Dermis microvascular lymphatic vessel endothelial cell (primary cell): ENCODE results near the gene FBXL17. TPM values are rescaled to one million over a fixed set of nuclear protein-coding genes. Genes with fewer than 3 reads are reported as not detected.

Experiments
- DNase-seq, 2 donors: peaks; one replicate each; pipeline versions ENCODE4 v3.0.0 to v3.0.0-alpha.2; 2010; ENCODE audit warnings: low read depth in 2 of 2
- total RNA-seq: library from RNA; depleted of rRNA; stranded (reverse); fragments of >200 nt; gene quantifications from 2 replicates; pipeline ENCODE4 v1.2.1, GENCODE V29; 2014

Gene FBXL17
- total RNA-seq, 1 donor from 2014 or later, result 4.7 TPM

GRCh38 chr5:107955321-107955720 lies 426.6 kb downstream of the FBXL17 start:
- DNase-seq, result no peak

DNA sequence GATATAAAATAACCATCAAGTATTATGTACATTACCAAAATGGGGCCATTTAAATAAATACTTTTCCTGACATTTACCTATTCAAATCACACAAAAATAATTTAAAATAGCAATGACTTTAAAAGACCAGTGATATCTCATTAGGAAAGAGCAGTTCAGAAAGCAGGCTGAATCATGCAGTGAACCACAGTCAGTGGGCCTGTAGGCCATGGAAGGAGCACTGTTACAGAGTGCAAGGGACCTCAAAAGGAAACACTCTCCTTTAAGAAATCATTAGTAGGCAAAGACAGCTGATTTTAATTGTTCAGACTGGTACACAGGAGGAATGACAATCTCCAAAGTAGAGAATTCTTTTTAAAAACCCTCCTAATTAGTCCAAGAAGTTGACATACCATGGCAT lies 427.6 kb downstream of the FBXL17 start:
- DNase-seq, result no peak

- DNase-seq, result no peak
Observed at GRCh38 chr5:107952450-107952849, 429.4 kb downstream of the FBXL17 start.

- no peak for DNase-seq
Observed at GRCh38 chr5:107951309-107951708, 430.6 kb downstream of the FBXL17 start.

- DNase-seq, result no peak
Observed at GRCh38 chr5:107950776-107951175, 431.1 kb downstream of the FBXL17 start.

DNA sequence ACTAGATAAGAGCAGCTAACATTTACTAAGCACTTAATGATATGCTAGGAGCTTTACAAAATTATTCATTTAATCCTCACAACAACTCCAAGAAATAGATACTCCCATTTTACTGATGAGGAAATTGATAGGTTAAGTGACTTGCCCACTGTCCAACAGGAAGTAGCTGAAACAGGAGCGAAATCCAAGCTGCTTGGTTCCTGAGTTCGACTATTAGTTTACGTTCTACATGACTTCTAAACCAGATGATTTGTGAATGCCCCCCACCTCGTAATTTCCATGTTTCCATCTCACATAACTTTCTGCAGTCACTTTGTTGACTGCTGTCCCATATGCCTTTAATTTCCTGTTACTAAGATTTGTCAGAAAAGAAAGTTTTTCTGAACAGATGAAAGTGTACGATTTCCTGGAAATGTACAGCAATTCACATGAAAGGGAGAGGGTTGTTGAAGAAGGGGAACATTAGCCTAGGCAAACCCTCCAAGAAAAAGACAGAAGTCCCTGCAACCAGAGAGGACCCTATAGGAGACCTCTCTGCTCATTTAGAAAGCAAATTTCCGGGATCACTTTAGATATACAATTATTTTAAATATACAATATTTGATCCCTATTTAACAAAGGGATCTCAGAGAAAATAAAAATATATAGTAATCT lies 432.1 kb downstream of the FBXL17 start:
- no peak for DNase-seq

DNA sequence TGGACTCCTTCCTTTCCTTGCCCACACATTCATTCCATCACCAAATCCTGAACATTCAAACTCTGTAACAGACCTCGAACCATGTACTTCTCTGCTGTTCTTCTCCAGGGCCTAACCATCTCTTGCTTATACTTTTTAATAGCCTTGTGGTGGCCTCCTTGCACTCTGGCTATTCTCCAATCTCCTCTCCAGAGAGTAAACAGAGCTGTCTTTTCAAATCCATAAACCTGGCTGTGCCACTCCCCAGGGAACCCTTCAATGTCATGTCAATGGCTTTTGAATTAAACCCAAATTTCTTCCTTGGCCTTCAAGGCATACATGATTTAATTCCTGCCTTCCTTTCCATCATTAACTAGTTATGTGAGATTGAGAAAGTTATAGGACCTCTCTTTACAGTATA lies 433.5 kb downstream of the FBXL17 start:
- no peak for DNase-seq

DNA sequence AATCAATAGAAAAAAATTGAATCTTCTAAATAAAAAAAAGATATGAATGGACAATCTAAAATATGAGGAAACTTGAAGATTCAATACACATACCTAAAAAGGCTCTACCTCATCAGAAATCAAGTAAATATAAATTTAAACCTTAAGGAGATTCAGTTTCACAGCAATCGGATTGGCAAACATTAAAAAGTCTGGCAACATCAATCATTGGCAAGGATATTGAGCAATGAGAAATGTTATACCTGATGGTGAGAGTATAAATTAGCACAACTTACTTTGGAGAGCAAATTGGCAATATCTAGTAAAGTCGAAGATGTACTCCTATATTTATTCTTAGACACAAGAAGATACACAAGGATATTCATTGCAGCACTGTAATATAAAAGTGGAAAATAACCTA lies 436.8 kb downstream of the FBXL17 start:
- DNase-seq, result no peak

DNA sequence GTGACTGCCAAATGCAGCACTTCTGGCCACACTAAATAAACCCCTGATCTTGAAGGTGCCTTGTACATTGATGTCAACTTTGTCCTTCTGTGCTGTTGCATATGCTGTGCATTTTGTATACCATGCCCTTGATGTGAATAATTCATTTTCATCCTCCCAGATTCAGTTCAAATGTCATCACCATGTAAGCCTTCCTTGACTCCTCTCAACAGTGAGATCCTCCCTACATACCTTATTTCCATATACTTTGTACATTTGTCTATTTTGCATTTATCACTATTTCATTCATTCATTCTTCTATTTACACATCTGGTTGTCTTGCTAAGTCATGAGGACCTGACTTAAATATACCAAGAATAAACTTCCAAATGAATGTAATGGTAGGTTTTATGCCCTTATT lies 438.0 kb downstream of the FBXL17 start:
- DNase-seq, result no peak

DNA sequence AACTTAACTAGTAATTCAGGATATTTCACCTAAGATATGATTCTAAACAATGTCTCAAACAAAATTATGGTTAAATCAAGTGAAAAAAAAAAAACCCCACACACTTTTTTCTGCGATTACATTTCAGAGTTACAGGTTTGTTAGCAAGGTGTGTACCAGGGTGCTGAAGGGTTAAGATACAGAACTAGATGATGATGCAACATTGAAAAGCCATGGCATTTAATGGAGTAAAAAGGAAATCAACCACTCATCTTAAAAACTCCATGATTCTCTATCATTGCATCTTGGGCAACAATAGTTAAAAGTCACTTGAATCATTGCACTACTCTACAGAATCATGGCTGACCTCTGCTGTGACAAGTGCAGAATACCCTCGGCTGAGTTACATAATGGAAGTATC lies 440.9 kb downstream of the FBXL17 start:
- DNase-seq, result no peak

- DNase-seq, result no peak
Observed at GRCh38 chr5:107937651-107938355, 444.1 kb downstream of the FBXL17 start.

- no peak for DNase-seq
Observed at GRCh38 chr5:107937204-107937603, 444.7 kb downstream of the FBXL17 start.

GRCh38 chr5:107936515-107936914 lies 445.4 kb downstream of the FBXL17 start:
- DNase-seq, result no peak

- DNase-seq, result no peak
Observed at GRCh38 chr5:107935645-107936044, 446.3 kb downstream of the FBXL17 start.

DNA sequence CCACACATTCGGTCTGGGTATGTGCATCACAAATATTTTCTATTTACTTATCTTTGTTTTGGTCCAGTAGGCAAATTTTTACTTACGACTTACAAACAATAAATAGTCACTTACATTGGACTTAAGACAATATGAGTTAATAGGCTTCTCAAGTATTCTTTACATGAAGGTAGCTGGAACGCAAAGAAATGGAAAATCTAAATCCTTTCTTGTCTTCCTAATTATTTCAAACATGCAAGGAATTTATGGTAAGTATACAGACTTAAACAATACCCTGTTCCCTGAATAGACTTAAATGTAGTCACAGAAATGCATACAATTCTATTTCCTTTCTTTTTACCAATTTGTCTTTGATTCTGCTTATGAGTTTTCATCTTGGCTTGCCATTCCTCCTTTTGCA lies 448.6 kb downstream of the FBXL17 start:
- no peak for DNase-seq

DNA sequence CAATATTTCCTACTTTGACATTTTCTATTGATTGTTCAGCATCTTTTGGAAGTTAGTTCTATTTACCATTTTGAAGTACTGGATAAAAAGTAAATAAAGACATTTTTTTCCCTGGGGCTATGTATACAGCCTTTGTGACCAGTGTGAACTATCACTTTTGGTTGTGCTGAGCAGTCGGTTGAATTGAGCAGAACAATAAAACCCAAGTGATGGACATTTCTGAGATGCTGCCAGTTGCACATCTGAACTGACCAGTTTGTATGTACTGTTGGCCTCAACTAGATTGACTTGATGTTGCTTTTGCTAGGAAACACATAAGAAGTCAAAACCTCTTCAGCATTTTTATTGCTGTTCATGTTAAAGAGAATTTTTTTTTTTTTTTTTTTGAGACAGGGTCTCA lies 451.0 kb downstream of the FBXL17 start:
- no peak for DNase-seq

DNA sequence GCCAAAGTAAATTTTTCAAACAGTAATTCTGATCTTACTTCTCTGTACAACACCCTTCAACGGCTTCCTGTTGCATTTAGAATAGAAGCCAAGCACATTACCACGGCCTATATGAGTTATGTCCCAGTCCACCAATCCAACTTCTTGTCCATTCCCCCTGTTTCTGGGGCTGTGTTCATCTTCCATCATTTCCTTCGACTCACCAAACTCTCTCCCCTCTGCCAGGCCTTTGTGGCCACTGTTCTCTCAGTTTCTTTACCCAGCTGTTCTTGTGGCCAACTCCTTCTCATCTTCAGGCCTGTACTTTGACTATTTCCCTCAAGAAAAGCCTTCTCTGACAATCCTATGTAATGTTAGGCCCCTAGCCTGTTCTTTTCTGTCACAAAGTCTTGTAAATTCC lies 451.8 kb downstream of the FBXL17 start:
- DNase-seq, result no peak

DNA sequence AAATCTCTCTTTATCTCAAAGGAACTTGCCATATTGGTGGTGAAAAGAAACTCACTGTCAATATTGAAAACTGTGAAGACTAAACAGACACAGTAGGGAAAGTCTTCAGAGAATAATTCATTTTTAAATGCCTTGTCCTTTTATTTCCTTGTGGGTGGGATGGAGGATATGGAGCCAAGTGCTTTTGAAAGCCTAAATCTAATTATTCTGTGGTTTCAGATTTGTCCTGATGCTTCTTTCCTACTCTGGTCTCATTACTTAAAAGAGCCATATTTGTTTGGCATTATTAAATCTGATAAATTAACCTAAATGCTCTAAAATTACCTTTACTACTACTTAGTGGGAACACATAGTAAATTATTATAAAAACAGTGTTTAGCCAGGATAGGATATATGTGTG lies 452.8 kb downstream of the FBXL17 start:
- no peak for DNase-seq

DNA sequence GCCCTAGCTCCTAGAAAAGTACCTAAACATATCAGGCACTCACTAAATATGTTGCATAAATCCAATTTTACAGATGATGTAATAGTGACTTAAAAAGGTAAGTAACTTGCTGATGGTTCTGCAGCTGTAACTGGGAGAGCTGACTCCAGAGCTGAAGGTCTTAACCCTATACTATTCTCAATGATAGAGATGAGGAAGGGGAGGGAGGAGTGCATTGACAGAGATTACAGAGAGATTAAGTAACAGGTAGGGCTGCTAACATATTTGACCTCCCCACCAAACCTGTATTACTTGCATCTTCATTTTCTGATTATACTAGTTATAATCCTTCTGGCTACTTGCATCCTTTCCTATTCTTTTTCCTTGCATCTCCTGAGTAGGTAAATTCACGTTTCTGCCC lies 455.8 kb downstream of the FBXL17 start:
- DNase-seq, result no peak

DNA sequence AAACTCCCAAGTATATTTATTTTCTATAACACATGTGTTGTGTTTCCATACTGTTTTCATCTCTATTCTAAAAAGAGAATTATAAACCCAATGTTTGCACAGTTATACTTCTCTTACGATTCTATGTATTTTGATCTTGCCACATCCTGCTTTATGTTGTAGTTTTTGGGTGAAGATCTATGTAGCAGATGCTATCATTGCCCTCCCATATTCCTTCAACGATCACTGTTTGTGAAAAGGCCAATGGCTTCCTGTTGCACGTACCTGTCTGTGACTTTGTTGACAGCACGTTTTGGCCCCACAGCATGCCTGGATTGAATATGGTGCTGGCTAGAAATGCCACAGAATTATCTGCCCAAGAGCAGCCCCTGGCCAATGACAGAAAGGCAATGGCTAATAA lies 456.7 kb downstream of the FBXL17 start:
- DNase-seq, result no peak

DNA sequence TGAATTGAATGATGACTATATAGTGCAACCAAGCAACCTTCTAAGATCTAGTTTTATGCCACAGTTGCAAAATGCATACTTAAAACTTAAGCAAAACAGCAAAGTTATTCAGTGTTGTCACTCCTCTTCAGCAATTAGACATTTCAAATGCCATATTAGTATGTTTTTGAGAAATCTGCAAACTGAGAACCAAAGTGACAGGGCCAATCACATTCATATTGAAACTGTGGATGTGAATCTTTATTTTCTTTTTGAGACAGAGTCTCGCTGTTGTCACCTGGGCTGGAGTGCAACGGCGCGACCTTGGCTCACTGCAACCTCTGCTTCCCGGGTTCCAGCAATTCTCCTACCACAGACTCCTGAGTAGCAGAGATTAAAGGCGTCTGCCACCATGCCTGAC lies 461.9 kb downstream of the FBXL17 start:
- no peak for DNase-seq

DNA sequence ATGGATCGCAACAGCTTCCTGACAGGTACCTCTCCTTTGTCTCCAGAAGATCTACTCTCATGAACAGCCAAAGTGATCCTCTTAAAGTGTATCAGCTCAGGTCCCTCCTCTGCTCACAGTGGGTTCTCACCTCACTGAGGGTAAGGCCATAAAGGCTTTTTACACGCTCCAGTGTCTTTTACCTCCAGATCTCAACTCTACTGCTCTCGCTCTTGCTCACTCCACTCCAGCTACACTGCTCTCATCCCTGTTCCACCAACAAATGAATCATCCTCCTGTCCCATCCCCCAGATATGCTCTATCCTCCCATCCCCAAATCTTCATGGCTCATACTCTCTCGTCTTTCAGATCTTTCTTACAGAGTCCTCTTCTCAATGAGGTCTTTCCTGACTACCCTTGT lies 462.5 kb downstream of the FBXL17 start:
- DNase-seq, result no peak

- no peak for DNase-seq
Observed at GRCh38 chr5:107917983-107918382, 463.9 kb downstream of the FBXL17 start.
